Nephron progenitor cell (in vitro differentiated cells): Measurements from ENCODE around the gene ATP1A2.

Source experiments
- DNase-seq: peaks from one replicate; pipeline ENCODE4 v3.0.0; 2021
- H3K27ac Mint-ChIP-seq: 2 replicates; pipeline ENCODE4 v1.8.0; 2021; ENCODE audit warnings: mild to moderate bottlenecking, moderate library complexity, mixed read lengths
- H3K27me3 Mint-ChIP-seq: 2 replicates; pipeline ENCODE4 v1.8.0; 2021; ENCODE audit warnings: mild to moderate bottlenecking, low read depth, mixed read lengths; ENCODE audit not compliant: poor library complexity
- H3K36me3 Mint-ChIP-seq: 2 replicates; pipeline ENCODE4 v1.8.0; 2021; ENCODE audit warnings: low read depth, mixed read lengths
- H3K4me1 Mint-ChIP-seq: 2 replicates; pipeline ENCODE4 v1.8.0; 2021; ENCODE audit warnings: mixed read lengths
- H3K4me3 Mint-ChIP-seq: 2 replicates; pipeline ENCODE4 v1.8.0; 2021; ENCODE audit warnings: mild to moderate bottlenecking, moderate library complexity, mixed read lengths
- H3K9me3 Mint-ChIP-seq: 2 replicates; pipeline ENCODE4 v1.8.0; 2021; ENCODE audit warnings: mild to moderate bottlenecking, moderate library complexity, mixed read lengths
- TF ChIP-seq, protein P1 (sequence below): fragments of 200-600 bp; sonication (generic); IDR thresholded peaks from 2 replicates; pipeline ENCODE4 v1.5.0; 2021; ENCODE audit warnings: antibody characterized with exemption

ATP1A2 gene

DNA sequence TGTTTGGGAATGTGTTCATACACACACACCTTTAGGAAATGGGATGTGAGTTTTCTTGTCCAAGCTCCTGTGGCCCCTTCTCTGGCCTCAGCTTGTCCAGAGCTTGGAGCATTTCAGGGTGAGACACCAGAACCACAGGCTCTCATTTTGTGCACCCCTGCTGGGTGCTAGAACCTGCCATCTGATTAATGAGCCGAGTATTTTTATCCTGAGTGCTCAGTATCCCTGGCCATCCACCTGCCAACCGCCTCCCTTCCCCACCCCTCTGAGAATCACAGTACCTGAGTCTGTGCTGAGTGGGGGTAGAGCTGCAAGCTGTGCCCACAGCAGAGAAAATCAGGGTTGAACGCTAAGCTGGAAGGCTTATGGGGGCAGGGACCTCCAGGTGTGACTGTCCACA lies 76.2 kb downstream of the ATP1A2 start:
- Mint-ChIP-seq H3K4me1 (peaks cover 36% of the 10 kb centered on the region), H3K27me3 (peaks cover 7% of the 10 kb centered on the region), H3K4me3 (no peak overlapping the region), H3K27ac (no peak overlapping the region), H3K9me3 (no peaks in the 10 kb centered on the region), H3K36me3 (no peaks in the 10 kb centered on the region)
- TF ChIP-seq, protein P1, sequence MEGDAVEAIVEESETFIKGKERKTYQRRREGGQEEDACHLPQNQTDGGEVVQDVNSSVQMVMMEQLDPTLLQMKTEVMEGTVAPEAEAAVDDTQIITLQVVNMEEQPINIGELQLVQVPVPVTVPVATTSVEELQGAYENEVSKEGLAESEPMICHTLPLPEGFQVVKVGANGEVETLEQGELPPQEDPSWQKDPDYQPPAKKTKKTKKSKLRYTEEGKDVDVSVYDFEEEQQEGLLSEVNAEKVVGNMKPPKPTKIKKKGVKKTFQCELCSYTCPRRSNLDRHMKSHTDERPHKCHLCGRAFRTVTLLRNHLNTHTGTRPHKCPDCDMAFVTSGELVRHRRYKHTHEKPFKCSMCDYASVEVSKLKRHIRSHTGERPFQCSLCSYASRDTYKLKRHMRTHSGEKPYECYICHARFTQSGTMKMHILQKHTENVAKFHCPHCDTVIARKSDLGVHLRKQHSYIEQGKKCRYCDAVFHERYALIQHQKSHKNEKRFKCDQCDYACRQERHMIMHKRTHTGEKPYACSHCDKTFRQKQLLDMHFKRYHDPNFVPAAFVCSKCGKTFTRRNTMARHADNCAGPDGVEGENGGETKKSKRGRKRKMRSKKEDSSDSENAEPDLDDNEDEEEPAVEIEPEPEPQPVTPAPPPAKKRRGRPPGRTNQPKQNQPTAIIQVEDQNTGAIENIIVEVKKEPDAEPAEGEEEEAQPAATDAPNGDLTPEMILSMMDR: no peak
- no peak for DNase-seq

DNA sequence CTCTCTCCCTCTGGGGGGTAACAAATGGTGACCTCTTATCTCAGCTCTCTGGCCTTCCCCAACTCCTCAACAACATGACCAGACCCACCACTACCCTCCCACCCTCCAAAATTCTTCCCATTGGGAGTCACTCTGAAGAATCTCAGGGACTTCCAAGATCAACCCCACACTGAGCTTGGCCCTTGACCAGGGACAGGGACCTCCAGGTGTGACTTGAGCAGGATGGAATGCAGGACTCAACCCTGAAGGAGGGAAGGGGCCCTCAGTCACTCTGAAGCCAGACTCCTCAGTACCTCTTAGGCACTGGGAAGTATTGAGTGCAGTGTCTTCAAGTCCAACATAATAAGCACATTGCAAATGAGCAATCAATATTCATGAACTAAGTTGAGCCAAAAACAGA lies 76.7 kb downstream of the ATP1A2 start:
- no peaks in the 10 kb centered on the region for H3K36me3 Mint-ChIP-seq
- no peak overlapping the region for H3K27ac Mint-ChIP-seq
- H3K9me3 Mint-ChIP-seq: no peaks in the 10 kb centered on the region
- H3K4me1 Mint-ChIP-seq: peaks cover 31% of the 10 kb centered on the region
- no peak for DNase-seq
- TF ChIP-seq, protein P1: no peak
- peaks cover 11% of the 10 kb centered on the region for H3K27me3 Mint-ChIP-seq
- H3K4me3 Mint-ChIP-seq: no peak overlapping the region
